HAP-1 (cell line): ENCODE data around the gene UPB1.
"Not testable (repeated sequence)": the region's sequence is repeated elsewhere in the genome, so short reads cannot be mapped to it uniquely, and the experiment has no call there.

Experiments
- DNase-seq, 2 experiments: peaks; one replicate each; pipeline ENCODE4 v3.0.0-alpha.2; 2016 to 2020; ENCODE audit warnings: low spot score in 2 of 2
- H3K27me3 ChIP-seq: fragments of 250-450 bp; sonication (Bioruptor Pico); 2 replicates; pipeline ENCODE4 v1.5.1; 2020; ENCODE audit warnings: low read depth, mild to moderate bottlenecking, moderate library complexity
- H3K36me3 ChIP-seq: fragments of 250-450 bp; sonication (Bioruptor Pico); replicated peaks from 2 replicates; pipeline ENCODE4 v1.5.1; 2020; ENCODE audit warnings: mild to moderate bottlenecking
- H3K4me1 ChIP-seq: fragments of 250-450 bp; sonication (Bioruptor Pico); 2 replicates; pipeline ENCODE4 v1.5.1; 2020; ENCODE audit warnings: mild to moderate bottlenecking
- H3K4me3 ChIP-seq: fragments of 250-450 bp; sonication (Bioruptor Pico); 2 replicates; pipeline ENCODE4 v1.5.1; 2020; ENCODE audit warnings: mild to moderate bottlenecking, moderate library complexity
- H3K9me3 ChIP-seq: fragments of 250-450 bp; sonication (Bioruptor Pico); 2 replicates; pipeline ENCODE4 v1.5.1; 2020; ENCODE audit warnings: mild to moderate bottlenecking, moderate library complexity
- in situ Hi-C: fragments of 300-500 bp; cut with MboI; formaldehyde crosslinking; loops from 3 replicates; pipeline ENCODE4 v1.14.3; 2020; ENCODE audit warnings: low sequenced_read_pairs, inconsistent platforms, mixed read lengths

Gene UPB1

DNA sequence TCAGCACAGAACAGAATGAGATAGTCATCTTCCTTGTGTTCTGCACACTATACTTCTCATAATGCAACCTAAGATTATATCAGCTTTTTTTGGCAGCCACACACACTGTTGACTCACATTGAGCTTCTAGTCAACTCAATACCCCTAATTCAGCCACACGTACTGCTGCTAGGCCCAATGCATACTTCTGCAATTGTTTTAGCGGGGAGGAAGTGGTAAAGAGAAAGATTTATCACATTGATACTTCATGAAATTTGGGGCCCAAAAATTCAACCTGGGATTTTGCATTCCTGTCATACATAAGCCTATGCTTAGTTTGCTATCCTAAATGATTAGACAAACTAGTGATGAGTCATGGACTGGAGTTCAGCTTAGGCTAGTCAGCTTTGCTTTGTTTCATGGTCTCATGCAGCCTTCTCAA is 8.6 kb upstream of the UPB1 start:
- no peaks in the 10 kb centered on the region for H3K4me1 ChIP-seq
- no peaks in the 10 kb centered on the region for H3K9me3 ChIP-seq
- H3K36me3 ChIP-seq = no peaks in the 10 kb centered on the region
- in situ Hi-C loops = no loop called here
- DNase-seq = no peak
- H3K27me3 ChIP-seq = no peaks in the 10 kb centered on the region
- no peak overlapping the region for H3K4me3 ChIP-seq

DNA sequence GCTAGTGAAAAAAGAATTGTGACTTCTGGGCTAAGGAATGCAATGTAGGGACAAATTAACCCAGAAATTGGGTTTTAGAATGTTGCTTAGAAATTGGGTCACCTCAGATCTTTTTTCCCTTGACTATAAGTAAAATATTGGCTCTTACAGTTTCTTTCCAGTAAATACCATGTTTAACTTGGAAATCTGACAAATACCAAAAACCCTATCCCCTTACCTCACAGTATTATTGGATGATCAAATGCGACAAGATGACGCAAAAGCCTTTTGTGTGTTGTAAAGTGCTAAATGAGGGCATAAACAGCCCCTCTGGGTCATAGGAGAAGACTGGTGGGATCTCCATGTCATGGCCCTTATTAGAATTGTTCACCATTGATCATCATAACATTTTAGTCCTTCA is 6.1 kb upstream of the UPB1 start:
- H3K27me3 ChIP-seq = no peaks in the 10 kb centered on the region; the same call in 1 of the 2 replicates
- no peaks in the 10 kb centered on the region for H3K9me3 ChIP-seq
- H3K4me3 ChIP-seq = no peak overlapping the region
- H3K4me1 ChIP-seq = no peaks in the 10 kb centered on the region
- no peak for DNase-seq
- H3K36me3 ChIP-seq = no peaks in the 10 kb centered on the region
- in situ Hi-C loops = no loop called here

DNA sequence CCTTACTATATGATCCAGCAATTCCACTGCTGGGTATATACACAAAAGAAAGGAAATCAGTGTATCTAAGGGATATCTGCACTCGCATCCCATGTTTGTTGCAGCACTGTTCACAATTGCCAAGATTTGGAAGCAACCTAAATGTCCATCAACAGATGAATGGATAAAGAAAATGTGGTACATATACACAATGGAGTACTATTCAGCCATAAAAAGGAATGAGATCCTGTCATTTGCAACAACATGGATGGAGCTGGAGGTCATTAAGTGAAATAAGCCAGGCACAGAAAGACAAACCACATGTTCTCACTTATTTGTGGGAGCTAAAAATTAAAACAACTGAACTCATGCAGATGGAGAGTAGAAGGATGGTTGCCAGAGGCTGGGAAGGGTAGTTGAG is 5.7 kb upstream of the UPB1 start:
- H3K36me3 ChIP-seq, in situ Hi-C loops, H3K27me3 ChIP-seq, H3K4me3 ChIP-seq, H3K9me3 ChIP-seq, DNase-seq, H3K4me1 ChIP-seq: not testable (repeated sequence)

GRCh38 chr22:24492391-24492790 is 2.7 kb upstream of the UPB1 start:
- no peaks in the 10 kb centered on the region; the same call in 1 of the 2 replicates for H3K27me3 ChIP-seq
- H3K4me1 ChIP-seq = no peaks in the 10 kb centered on the region
- H3K36me3 ChIP-seq = no peaks in the 10 kb centered on the region
- no peaks in the 10 kb centered on the region for H3K9me3 ChIP-seq
- H3K4me3 ChIP-seq = no peak overlapping the region
- DNase-seq = no peak
- in situ Hi-C loops = no loop called here

- Histone ChIP-seq H3K4me3 (no peak overlapping the region), H3K4me1 (no peaks in the 10 kb centered on the region), H3K27me3 (no peaks in the 10 kb centered on the region; the same call in 1 of the 2 replicates), H3K36me3 (no peaks in the 10 kb centered on the region), H3K9me3 (no peaks in the 10 kb centered on the region)
- no peak for DNase-seq
- in situ Hi-C loops = no loop called here
These were observed 985 bp upstream of the UPB1 start for GRCh38 chr22:24494167-24494527.

DNA sequence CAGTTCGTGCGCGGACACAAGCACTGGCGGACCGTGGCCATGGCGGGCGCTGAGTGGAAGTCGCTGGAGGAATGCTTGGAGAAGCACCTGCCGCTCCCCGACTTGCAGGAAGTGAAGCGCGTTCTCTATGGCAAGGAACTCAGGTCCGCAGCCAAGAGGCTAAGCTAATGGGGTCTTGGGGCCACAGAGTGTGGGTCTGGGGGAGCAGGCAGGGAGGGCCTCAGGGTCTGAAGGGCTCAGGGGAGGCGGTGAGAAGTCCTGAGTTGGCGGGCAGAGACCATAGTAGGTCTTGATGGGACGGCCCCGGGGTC is 188 bp downstream of the UPB1 start:
- Histone ChIP-seq H3K4me1 (no peaks in the 10 kb centered on the region), H3K4me3 (no peak overlapping the region), H3K27me3 (no peaks in the 10 kb centered on the region; the same call in 1 of the 2 replicates), H3K36me3 (no peaks in the 10 kb centered on the region), H3K9me3 (no peaks in the 10 kb centered on the region)
- in situ Hi-C loops = no loop called here
- DNase-seq = no peak

DNA sequence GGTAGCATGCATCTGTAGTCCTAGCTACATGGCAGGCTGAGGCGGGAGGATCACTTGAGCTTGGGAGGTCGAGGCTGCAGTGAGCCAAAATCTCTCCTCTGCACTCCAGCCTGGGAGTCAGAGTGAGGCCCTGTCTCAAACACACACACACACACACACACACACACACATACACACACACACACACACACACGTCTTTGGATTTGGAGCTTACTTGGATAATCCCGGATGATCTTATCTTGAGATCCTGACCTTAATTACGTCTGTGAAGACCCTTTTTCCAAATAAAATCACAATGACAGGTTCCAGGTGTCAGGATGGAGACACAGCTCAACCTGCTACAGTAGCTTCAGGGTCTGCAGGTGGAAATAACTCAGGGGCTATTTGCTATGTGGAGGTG is 1.1 kb downstream of the UPB1 start:
- in situ Hi-C loops = no loop called here
- H3K36me3 ChIP-seq = no peaks in the 10 kb centered on the region
- no peak overlapping the region for H3K4me3 ChIP-seq
- DNase-seq = no peak
- no peaks in the 10 kb centered on the region for H3K4me1 ChIP-seq
- H3K27me3 ChIP-seq = no peaks in the 10 kb centered on the region; the same call in 1 of the 2 replicates
- no peaks in the 10 kb centered on the region for H3K9me3 ChIP-seq

DNA sequence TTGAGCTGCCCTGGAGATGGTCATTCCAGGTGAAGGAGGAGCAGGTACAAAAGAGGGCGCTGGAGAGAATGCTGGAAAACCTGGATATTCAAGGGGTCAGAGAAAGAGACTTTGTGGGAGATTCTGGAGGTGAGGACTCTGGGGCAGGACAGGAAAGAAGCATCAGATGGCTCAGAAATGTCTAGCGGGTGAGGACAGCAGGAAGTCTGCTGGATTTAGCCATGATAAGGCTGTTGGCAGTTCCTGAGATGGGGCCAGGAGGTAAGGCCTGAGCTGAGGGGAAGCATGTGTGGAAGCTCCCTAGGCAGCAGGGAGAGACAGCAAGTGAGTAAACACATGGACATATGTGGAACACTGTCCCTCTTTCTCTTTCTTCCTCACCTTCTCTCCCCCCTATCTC is 1.5 kb downstream of the UPB1 start:
- Histone ChIP-seq H3K36me3 (no peaks in the 10 kb centered on the region), H3K9me3 (no peaks in the 10 kb centered on the region), H3K4me3 (no peak overlapping the region), H3K4me1 (no peaks in the 10 kb centered on the region), H3K27me3 (no peaks in the 10 kb centered on the region; the same call in 1 of the 2 replicates)
- in situ Hi-C loops = no loop called here
- no peak for DNase-seq

DNA sequence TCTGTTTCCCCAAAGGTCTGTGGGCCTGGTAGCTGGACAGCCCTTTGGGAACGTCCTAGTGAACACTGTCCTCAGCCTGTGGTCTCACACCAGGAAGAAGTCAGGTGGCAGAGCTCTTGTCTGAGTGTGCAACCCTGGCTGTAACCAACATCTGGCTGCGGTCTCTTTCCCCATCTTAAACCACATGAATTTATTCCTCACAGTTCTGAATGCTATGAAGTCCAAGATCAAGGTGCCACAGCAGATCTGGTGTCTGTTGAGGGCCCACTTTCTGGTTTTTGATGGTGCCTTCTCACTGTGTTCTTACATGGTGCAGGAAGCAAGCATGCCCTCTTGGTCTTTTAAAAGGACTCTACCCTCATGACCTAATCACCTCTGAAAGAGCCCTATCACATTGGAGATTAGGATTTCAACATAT is 2.7 kb downstream of the UPB1 start:
- no peak for DNase-seq
- no peak overlapping the region for H3K4me3 ChIP-seq
- no peaks in the 10 kb centered on the region for H3K27me3 ChIP-seq
- no peaks in the 10 kb centered on the region for H3K36me3 ChIP-seq
- no peaks in the 10 kb centered on the region for H3K4me1 ChIP-seq
- in situ Hi-C loops = no loop called here
- H3K9me3 ChIP-seq = no peaks in the 10 kb centered on the region

DNA sequence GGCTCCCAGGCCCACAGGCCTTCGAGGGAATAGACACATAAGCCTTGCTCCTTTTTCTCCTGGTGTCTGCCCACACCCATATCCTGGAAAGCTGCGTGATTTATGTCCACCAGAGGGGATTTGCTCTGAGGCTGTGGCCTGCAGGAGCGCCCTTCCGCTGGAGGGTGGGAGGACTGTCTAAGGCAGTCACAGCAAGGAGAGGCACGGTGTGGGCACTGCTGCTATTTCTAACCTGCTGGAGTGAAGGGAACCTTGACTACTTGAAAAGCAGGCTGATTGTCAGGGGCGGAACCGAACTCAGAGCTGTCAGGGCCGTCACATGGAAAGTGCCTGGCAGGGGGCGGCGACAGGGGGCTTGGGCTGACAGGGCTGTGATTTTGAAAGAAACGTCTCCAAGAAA is 3.7 kb downstream of the UPB1 start:
- no peak for DNase-seq
- H3K4me3 ChIP-seq = no peak overlapping the region
- H3K4me1 ChIP-seq = no peaks in the 10 kb centered on the region
- no peaks in the 10 kb centered on the region for H3K9me3 ChIP-seq
- no peaks in the 10 kb centered on the region for H3K27me3 ChIP-seq
- in situ Hi-C loops = no loop called here
- no peaks in the 10 kb centered on the region for H3K36me3 ChIP-seq

DNA sequence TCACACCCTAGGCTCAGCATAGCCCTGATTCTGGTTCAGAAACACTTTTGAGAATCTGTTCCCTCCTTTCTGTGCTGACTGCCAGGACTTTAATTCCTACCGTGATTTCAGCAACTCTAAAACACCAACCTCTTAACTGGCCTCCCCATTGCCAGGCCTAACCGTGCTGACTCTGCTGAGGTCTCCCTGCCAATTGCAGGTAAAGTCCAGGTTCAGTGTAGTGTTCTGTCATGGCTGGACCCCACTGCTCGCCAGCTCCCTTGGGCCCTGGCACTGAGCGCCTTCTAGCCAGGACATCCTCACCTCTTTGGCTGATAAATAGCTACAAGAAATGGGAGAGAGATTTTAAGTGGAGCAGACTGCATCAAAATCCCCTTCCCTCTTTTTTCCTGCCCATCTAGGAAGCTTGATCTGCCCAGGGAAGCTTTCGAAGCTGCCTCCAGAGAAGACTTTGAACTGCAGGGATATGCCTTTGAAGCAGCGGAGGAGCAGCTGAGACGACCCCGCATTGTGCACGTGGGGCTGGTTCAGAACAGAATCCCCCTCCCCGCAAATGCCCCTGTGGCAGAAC is 4.7 kb downstream of the UPB1 start:
- H3K27me3 ChIP-seq = no peaks in the 10 kb centered on the region
- no peaks in the 10 kb centered on the region for H3K4me1 ChIP-seq
- DNase-seq = no peak
- in situ Hi-C loops = no loop called here
- H3K36me3 ChIP-seq = no peaks in the 10 kb centered on the region
- H3K9me3 ChIP-seq = no peaks in the 10 kb centered on the region
- H3K4me3 ChIP-seq = no peak overlapping the region

- no peaks in the 10 kb centered on the region for H3K36me3 ChIP-seq
- no peaks in the 10 kb centered on the region for H3K27me3 ChIP-seq
- no peak for DNase-seq
- H3K9me3 ChIP-seq = no peaks in the 10 kb centered on the region
- in situ Hi-C loops = no loop called here
- H3K4me3 ChIP-seq = no peak overlapping the region
- H3K4me1 ChIP-seq = no peaks in the 10 kb centered on the region
These were observed 5.2 kb downstream of the UPB1 start for GRCh38 chr22:24500277-24500820.

DNA sequence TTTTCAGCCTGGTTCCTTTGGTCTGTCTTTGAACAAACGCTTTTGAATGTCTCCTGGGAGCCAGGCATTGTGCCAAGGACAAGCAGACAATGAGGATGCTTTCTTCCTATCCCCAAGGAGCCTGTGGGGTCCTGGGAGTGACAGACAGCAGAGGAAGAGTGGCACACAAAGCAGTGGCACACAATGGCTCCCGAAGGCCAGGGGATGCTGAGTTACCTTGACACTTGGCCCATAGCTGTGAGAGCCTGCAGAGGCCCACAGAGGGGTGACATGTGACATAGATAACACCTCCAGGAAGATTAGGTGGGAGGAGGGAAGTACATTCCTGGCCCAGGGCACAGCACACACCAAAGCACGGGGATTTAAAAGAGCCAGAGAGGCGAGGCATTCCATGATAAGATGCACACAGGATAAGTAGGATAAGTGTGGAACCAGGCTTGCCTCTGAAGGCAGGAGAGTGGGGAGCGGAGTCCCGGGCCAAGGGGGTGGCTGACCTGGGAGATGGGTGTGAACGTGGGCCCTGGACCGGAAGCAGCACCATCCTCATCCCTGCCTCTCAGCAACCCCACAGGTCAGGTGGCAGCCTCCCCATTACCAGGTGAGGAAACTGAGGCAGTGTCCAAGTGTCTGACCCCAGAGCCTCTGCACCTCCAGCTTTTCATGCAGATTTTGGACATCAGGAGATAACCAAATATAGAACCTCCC is 6.3 kb downstream of the UPB1 start:
- DNase-seq = no peak
- no peak overlapping the region for H3K4me3 ChIP-seq
- in situ Hi-C loops = no loop called here
- no peaks in the 10 kb centered on the region for H3K4me1 ChIP-seq
- no peaks in the 10 kb centered on the region for H3K36me3 ChIP-seq
- no peaks in the 10 kb centered on the region for H3K9me3 ChIP-seq
- H3K27me3 ChIP-seq = no peaks in the 10 kb centered on the region

- in situ Hi-C loops = no loop called here
- Histone ChIP-seq H3K36me3 (no peaks in the 10 kb centered on the region), H3K27me3 (no peaks in the 10 kb centered on the region), H3K4me1 (peaks cover 3% of the 10 kb centered on the region), H3K9me3 (no peaks in the 10 kb centered on the region), H3K4me3 (no peak overlapping the region)
- no peak for DNase-seq
These were observed 6.9 kb downstream of the UPB1 start for GRCh38 chr22:24502034-24502433.

- Histone ChIP-seq H3K27me3 (no peaks in the 10 kb centered on the region), H3K36me3 (no peaks in the 10 kb centered on the region), H3K4me1 (peaks cover 8% of the 10 kb centered on the region), H3K9me3 (no peaks in the 10 kb centered on the region), H3K4me3 (no peak overlapping the region)
- DNase-seq = no peak
- in situ Hi-C loops = no loop called here
These were observed 7.4 kb downstream of the UPB1 start for GRCh38 chr22:24502541-24502940.
